ENCODE measurements around the gene CDK19.
A peak's percentile ranks its signal among the peaks of the same experiment; 100 is the strongest.
"Not testable (repeated sequence)": the region's sequence is repeated elsewhere in the genome, so short reads cannot be mapped to it uniquely, and the experiment has no call there.

The CDK19 gene

GRCh38 chr6:110815411-110816409 lies at the start of gene CDK19:
Gene CDK19 (minus strand): TSS chr6:110815469. CDS start chr6:110815136, 333 bp downstream.
- H3K4me3 ChIP-seq (ENCODE audit: low read depth, low read length): peak within 1 kb of the TSS; percentile 64
- peak; percentile 96 for DNase-seq (ENCODE audit: low read depth)

- DNase-seq (ENCODE audit: low read depth): no peak
- no peak overlapping the region for H3K4me3 ChIP-seq (ENCODE audit: low read depth, low read length)
Measured at GRCh38 chr6:110864824-110865223, 49.6 kb upstream of the CDK19 start.

- DNase-seq (ENCODE audit: low read depth): no peak
- H3K4me3 ChIP-seq (ENCODE audit: low read depth, low read length): no peak overlapping the region
Measured at GRCh38 chr6:110859335-110859792, 44.1 kb upstream of the CDK19 start.

- H3K4me3 ChIP-seq (ENCODE audit: low read depth, low read length): no peak overlapping the region
- DNase-seq (ENCODE audit: low read depth): no peak
Measured at GRCh38 chr6:110858562-110859214, 43.4 kb upstream of the CDK19 start.

GRCh38 chr6:110858016-110858415 lies 42.7 kb upstream of the CDK19 start:
- H3K4me3 ChIP-seq (ENCODE audit: low read depth, low read length): no peak overlapping the region
- no peak for DNase-seq (ENCODE audit: low read depth)

GRCh38 chr6:110856296-110856695 lies 41.0 kb upstream of the CDK19 start:
- no peak overlapping the region for H3K4me3 ChIP-seq (ENCODE audit: low read depth, low read length)
- no peak for DNase-seq (ENCODE audit: low read depth)

- no peak for DNase-seq (ENCODE audit: low read depth)
- H3K4me3 ChIP-seq (ENCODE audit: low read depth, low read length): no peak overlapping the region
Measured at GRCh38 chr6:110853754-110854477, 38.6 kb upstream of the CDK19 start.

- DNase-seq (ENCODE audit: low read depth): no peak
Measured at GRCh38 chr6:110852773-110853172, 37.5 kb upstream of the CDK19 start.

GRCh38 chr6:110849781-110850180 lies 34.5 kb upstream of the CDK19 start:
- no peak overlapping the region for H3K4me3 ChIP-seq (ENCODE audit: low read depth, low read length)
- no peak for DNase-seq (ENCODE audit: low read depth)

More at GRCh38 chr6:110852773-110853172, 37.5 kb upstream of the CDK19 start:
- no peak overlapping the region for H3K4me3 ChIP-seq (ENCODE audit: low read depth, low read length)

- no peak overlapping the region for H3K4me3 ChIP-seq (ENCODE audit: low read depth, low read length)
- DNase-seq (ENCODE audit: low read depth): no peak
Measured at GRCh38 chr6:110841266-110841665, 26.0 kb upstream of the CDK19 start.

- not testable (repeated sequence) for H3K4me3 ChIP-seq (ENCODE audit: low read depth, low read length); DNase-seq (ENCODE audit: low read depth)
Measured at GRCh38 chr6:110835751-110836150, 20.5 kb upstream of the CDK19 start.

- H3K4me3 ChIP-seq (ENCODE audit: low read depth, low read length): no peak overlapping the region
- no peak for DNase-seq (ENCODE audit: low read depth)
Measured at GRCh38 chr6:110833831-110834230, 18.6 kb upstream of the CDK19 start.

- no peak for DNase-seq (ENCODE audit: low read depth)
- H3K4me3 ChIP-seq (ENCODE audit: low read depth, low read length): no peak overlapping the region
Measured at GRCh38 chr6:110831405-110831804, 16.1 kb upstream of the CDK19 start.

GRCh38 chr6:110828396-110828795 lies 13.1 kb upstream of the CDK19 start:
- no peak overlapping the region for H3K4me3 ChIP-seq (ENCODE audit: low read depth, low read length)
- no peak for DNase-seq (ENCODE audit: low read depth)

- no peak for DNase-seq (ENCODE audit: low read depth)
- H3K4me3 ChIP-seq (ENCODE audit: low read depth, low read length): no peak overlapping the region
Measured at GRCh38 chr6:110826236-110827129, 11.2 kb upstream of the CDK19 start.

GRCh38 chr6:110823146-110823545 lies 7.9 kb upstream of the CDK19 start:
- no peak for DNase-seq (ENCODE audit: low read depth)
- no peak overlapping the region for H3K4me3 ChIP-seq (ENCODE audit: low read depth, low read length)

- H3K4me3 ChIP-seq (ENCODE audit: low read depth, low read length): no peak overlapping the region
- no peak for DNase-seq (ENCODE audit: low read depth)
Measured at GRCh38 chr6:110822249-110822648, 7.0 kb upstream of the CDK19 start.

- H3K4me3 ChIP-seq (ENCODE audit: low read depth, low read length): no peak overlapping the region
- no peak for DNase-seq (ENCODE audit: low read depth)
Measured at GRCh38 chr6:110816677-110817076, 1.4 kb upstream of the CDK19 start.

- DNase-seq (ENCODE audit: low read depth): no peak
- H3K4me3 ChIP-seq (ENCODE audit: low read depth, low read length): peak overlapping the region; percentile 64
Measured at GRCh38 chr6:110815015-110815410, 256 bp downstream of the CDK19 start.
